ENCODE measurements around the gene ACOX1.

ACOX1 gene

GRCh38 chr17:75908201-75908600 lies 70.8 kb downstream of the ACOX1 start:
- no peak for DNase-seq (ENCODE audit: low read depth)

DNA sequence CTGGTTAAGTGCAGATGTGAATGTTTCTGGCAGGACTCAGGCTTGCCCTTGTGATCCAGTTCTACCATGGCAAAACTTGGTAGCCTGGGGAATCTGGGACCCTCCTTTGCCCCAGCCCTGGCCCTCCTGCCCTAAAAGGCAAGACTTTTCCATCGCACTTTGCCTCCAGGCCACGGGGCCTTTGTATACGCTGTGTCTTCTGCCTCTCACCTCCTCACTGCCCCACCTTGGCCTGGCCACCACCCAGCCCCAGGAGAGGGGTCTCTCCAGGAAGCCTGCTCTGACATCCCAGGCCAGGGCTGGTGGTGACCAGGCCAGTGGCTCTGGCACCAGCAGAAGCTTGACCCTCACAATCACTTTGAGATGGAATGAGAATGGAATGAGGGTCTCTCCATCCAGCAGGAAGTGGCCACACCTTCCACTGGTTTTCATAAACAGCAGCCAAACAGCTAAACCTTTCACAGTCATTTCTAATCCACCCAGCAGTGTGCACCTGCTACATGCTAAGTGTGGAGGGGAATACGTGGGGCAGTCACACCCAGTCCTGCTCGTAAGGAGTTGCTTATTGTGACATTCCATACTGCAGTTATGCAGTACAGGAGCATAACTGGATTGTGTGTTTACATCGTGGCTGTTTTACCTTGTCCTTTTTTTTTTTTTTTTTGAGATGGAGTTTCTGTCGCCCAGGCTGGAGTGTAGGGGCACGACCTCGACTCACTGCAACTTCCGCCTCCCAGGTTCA lies 72.7 kb downstream of the ACOX1 start:
- DNase-seq (ENCODE audit: low read depth), result no peak

DNA sequence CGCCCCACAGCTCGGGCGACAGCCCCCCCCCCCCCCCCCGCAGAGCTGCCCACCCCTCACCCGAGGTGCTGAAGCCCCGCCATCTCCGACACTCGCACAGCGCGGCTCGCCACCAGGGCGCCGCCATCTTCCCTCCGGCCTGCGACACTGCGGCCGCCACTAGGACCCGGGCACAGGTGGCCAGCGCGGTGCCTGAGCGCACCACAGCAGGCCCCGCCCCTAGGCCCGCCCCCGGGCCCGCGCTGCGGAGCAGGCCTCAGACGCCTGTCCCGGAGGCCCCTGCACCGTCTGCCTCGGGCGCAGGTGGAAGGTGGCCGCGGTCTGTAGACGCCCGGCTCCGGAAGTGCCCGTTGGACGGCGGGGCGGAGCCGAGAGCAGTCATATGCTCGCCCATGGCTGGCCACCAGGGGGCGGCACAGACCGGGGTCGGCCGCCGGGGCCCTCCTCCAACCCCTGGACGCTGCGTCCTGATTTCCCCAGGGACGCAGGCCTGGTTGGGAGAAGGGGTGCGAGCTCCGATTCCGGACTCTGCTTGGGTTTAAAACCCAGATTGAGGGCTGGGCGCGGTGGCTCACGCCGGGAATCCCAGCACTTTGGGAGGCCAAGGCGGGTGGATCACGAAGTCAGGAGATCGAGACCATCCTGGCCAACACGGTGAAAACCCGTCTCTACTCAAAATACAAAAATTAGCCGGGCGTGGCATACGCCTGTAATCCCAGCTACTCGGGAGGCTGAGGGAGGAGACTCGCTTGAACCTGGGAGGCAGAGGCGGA lies 74.0 kb downstream of the ACOX1 start, which contains the start of gene MRPL38:
MRPL38 (minus strand) TSS at position 136 of the 773 bp plus-strand sequence; CDS start at position 127, 9 bp downstream.
- peak; percentile 97 for DNase-seq (ENCODE audit: low read depth)

GRCh38 chr17:75902406-75902805 lies 76.6 kb downstream of the ACOX1 start:
- no peak for DNase-seq (ENCODE audit: low read depth)

- no peak for DNase-seq (ENCODE audit: low read depth)
Measured at GRCh38 chr17:75901727-75902126, 77.2 kb downstream of the ACOX1 start.

GRCh38 chr17:75900691-75901533 lies 78.1 kb downstream of the ACOX1 start:
- DNase-seq (ENCODE audit: low read depth), result no peak

- DNase-seq (ENCODE audit: low read depth), result no peak
Measured at GRCh38 chr17:75899767-75900468, 79.0 kb downstream of the ACOX1 start.

- DNase-seq (ENCODE audit: low read depth), result no peak
Measured at GRCh38 chr17:75899353-75899752, 79.6 kb downstream of the ACOX1 start.

GRCh38 chr17:75898791-75899190 lies 80.2 kb downstream of the ACOX1 start:
- no peak for DNase-seq (ENCODE audit: low read depth)

GRCh38 chr17:75898065-75898464 lies 80.9 kb downstream of the ACOX1 start:
- no peak for DNase-seq (ENCODE audit: low read depth)

GRCh38 chr17:75897160-75898019 lies 81.6 kb downstream of the ACOX1 start:
- no peak for DNase-seq (ENCODE audit: low read depth)

GRCh38 chr17:75896415-75897159 lies 82.4 kb downstream of the ACOX1 start, which contains the start of gene TRIM65:
Gene TRIM65, minus strand, starts transcription at chr17:75896951. Its CDS starts 14 bp downstream, at chr17:75896937.
- DNase-seq (ENCODE audit: low read depth), result peak; percentile 94

DNA sequence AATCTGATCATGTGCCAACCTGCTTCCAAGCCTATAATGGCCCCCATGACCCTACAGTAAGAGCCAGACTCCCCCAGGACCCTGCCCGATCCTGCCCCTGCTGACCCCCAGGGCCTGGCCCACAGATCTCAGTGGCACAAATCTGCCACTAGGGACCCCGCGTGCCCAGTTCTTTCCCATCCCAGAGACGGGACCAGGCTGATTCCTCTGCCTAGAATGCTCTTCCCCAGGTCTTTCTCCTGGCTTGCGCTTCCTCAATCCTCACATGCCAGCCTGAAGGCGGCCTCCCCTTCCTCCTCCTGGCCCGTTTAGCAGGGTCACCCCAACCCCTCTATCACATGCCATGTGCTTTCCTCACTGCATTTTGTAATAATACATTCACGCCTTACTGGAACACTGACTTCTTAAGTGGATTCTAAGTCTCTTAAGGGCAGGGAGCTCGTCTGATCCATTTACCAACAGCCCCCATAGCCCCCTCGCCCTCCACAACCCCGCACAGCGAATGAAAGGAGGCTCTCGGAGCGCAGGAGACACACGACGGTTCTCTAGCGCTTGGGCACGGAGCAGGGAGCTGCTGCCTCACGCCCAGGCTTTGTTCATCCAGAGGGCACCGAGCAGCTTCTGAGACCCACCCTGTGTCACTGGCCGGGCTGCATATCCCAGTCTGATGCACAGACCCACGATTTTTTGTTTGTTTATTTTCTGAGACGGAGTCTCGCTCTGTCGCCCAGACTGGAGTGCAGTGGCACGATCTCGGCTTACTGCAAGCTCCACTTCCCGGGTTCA lies 83.4 kb downstream of the ACOX1 start:
- DNase-seq (ENCODE audit: low read depth), result peak; percentile 56

DNA sequence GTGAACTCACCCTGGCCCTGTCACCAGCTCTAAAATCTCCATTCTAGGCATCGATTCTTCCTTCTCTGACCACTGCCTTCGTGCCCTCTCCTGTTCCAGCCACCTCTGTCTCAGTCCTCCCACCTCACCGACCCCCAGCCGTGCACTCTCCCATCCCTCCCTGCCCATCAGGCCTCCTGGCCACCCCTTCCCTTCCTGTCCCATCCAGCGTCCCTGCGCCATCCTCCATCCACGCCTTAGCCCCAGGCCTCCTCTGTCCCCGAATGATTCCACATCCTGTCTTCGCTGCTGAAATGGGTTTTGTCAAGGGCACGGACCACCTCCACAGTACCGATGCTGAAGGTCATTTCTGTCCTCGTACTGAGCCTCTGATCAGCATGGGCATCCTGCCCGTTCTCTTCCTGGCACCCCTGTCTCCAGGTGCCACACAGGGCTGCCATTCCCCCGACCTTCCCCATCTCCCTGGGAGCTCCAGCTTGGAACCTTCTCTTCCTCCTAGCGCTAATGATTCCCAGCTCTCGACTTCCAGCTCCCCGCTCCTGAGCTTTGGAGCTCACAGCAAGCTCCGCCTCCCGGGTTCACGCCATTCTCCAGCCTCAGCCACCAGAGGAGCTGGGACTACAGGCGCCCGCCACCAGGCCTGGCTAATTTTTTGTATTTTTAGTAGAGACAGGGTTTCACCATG lies 84.8 kb downstream of the ACOX1 start:
- DNase-seq (ENCODE audit: low read depth), result no peak

DNA sequence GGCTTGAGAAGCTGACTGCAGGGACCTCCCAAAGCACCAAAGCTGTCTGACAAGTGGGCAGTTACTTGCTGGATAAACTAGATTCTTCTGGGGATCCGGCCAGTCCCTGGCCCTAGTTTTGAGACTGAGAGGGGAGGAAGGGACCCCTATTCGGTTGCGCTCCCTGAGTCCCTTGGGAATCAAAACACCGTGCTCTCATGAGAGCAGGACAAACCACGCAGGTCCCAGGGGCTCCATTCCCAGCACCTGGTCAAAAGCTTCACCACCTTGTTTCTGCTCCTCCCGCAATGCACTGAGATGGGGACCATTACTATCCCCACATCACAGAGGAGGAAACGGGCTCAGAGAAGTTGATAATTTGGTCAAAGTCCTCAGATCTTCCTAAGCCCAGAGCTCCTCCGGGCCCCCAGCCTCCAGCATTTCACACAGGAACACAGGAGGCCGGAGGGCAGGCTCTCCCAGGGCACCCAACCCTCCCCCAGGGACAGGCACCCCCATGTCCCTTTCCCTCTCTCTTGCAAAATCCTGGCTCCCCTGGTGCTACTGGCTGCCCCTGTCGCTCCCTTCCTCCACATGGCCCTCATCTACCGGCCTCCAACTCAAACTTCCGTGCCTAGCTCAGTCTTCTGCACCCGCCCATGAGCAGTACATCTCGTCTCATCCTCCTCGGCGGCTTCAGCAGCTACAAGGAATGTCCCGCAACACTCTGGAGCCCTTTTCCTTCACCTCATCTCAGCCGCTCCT lies 85.5 kb downstream of the ACOX1 start:
- no peak for DNase-seq (ENCODE audit: low read depth)

DNA sequence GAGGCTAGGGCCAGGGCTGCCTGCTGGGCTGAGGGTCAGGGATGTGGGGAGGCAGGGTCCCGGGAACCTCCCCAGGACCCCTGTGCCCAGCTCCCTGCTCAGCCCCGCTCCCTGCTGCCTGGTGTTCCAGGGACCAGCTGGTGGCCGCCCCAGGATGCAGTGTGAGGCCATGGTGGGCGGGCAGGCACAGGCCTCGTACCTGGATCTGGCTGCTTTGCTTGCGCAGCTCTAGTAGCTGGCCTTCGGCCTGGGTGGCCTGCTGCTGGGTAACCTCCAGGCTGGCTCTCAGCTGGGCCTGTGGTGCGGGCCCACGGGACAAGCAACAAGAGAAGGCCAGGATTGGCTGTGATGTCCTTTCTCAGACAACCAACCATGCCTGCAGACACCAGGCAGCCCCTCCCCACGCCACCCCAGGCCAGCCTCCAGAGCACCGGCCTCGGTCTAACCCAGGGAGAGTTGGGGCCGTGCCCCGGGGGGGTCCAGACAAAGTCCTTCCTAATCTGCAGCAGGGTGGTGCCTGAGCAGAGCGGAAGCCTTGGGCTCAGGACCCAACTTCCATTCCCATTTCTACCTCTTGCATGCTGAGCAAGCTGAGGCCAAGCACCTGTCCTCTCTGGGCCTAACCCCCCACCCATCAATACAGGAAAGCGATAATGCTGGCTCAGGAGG lies 86.3 kb downstream of the ACOX1 start:
- DNase-seq (ENCODE audit: low read depth), result no peak

Measured in ELR (cell line).